Breast epithelium (tissue), 4 donors: Measurements from ENCODE around the gene GPR35. TPM values are rescaled to one million over a fixed set of nuclear protein-coding genes. Genes with fewer than 3 reads are reported as not detected.

Source experiments
- DNase-seq, 2 donors: peaks; one replicate each; pipeline ENCODE4 v3.0.0-alpha.2; 2019; ENCODE audit warnings: low spot score in 2 of 2
- H3K27ac ChIP-seq, 2 donors: fragments of 200-600 bp; sonication (generic) in 1 of 2; one replicate each; pipeline ENCODE4 v1.5.1; 2016 to 2019; ENCODE audit warnings: mild to moderate bottlenecking in 1 of 2
- H3K27me3 ChIP-seq, 2 donors: fragments of 200-600 bp; sonication (generic) in 1 of 2; one replicate each; pipeline versions ENCODE4 v1.5.1 to v1.6.0; 2017 to 2019; ENCODE audit warnings: control low read depth in 1 of 2, mild to moderate bottlenecking in 1 of 2
- H3K36me3 ChIP-seq: fragments of 200-600 bp; one replicate; pipeline ENCODE4 v1.5.1; 2019
- H3K4me1 ChIP-seq, 2 donors: fragments of 200-600 bp; sonication (generic); one replicate each; pipeline ENCODE4 v1.5.1; 2016 to 2019; ENCODE audit warnings: control low read depth in 1 of 2
- H3K4me3 ChIP-seq, 3 donors: fragments of 200-600 bp; sonication (generic); 1 replicate in 2 of 3; 2 replicates in 1 of 3; pipeline ENCODE4 v1.5.1; 2016 to 2019; ENCODE audit warnings: mild to moderate bottlenecking in 3 of 3, moderate library complexity in 2 of 3
- H3K9me3 ChIP-seq, 2 donors: fragments of 200-600 bp; sonication (generic) in 1 of 2; one replicate each; pipeline ENCODE4 v1.5.1; 2016 to 2019; ENCODE audit warnings: control low read depth in 1 of 2
- POLR2A ChIP-seq: fragments of 450-650 bp; IDR thresholded peaks from one replicate; pipeline ENCODE4 v1.6.1; 2016; ENCODE audit warnings: antibody characterized with exemption, mild to moderate bottlenecking, moderate library complexity
- POLR2AphosphoS5 ChIP-seq, 3 donors: sonication (generic); formaldehyde crosslinking; IDR thresholded peaks; one replicate each; pipeline ENCODE4 v1.6.1; 2017; ENCODE audit warnings: antibody characterized with exemption in 3 of 3
- intact Hi-C: fragments of 100-400 bp; cut with DNase I; formaldehyde crosslinking; loops from one replicate; pipeline ENCODE4 v1.15.1; 2023; ENCODE audit warnings: low total_unique reads
- total RNA-seq, 3 donors: library from RNA; depleted of rRNA; stranded (reverse); fragments of >200 nt; gene quantifications; one replicate each; pipeline ENCODE4 v1.1.0, GENCODE V29; 2016
- TF ChIP-seq, protein P1 (sequence below), 3 donors: fragments of 450-650 bp; IDR thresholded peaks; one replicate each; pipeline ENCODE4 v1.5.1; 2016 to 2017; ENCODE audit warnings: antibody characterized with exemption in 3 of 3, mild to moderate bottlenecking in 3 of 3, moderate library complexity in 3 of 3

The GPR35 gene
- total RNA-seq, 3 donors from 2014 or later, result 1.6 to 4.7 (median 2.6) TPM

DNA sequence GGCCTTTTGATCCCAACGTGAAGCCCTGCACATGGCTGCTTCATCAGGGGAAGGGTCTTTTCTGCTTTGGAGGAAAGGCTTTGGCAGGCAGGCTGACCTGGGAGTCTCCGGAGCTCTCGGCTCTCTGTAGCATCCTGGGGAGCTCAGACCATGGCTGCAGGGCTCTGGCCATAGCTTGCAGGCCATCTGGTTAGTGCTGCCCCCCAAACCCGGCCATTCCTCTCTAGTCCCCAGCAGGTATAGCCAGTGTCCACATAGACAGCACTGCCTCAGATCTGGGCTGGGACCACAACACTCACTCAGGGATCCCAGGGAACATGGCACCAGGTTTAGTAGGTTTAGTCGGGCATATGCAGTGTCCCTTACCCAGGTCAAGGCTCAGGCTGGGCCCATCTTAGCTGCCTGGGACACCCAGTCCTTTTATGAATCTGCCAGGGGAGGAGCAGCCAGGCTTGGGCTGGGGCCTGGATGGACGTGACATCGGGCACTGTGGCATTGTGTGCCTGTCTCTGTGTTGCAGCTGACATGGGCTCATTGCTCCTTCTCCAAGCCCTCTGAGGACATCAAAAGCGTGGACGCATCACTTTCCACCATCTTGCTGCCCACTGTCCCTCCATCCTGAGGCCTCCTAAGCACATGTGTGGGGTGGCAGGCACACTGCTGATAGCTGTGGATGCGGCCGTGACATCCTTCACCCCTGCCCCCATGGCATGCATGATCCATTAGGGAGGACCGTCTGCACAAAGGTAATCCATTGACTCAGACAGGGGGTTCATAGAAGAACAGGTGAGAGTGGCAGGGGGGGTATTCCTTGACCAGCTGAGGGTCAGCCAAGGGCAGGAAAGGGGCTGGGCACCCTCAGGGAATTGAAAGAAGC is 19.2 kb upstream of the GPR35 start:
- intact Hi-C loops, result loop anchor here (2.0 kb wide), 1 partner anchor 71 kb away; no protein-coding TSS in a partner anchor
- no peak for TF ChIP-seq POLR2AphosphoS5 (IDR thresholded peaks at IDR 0.05)
- no peaks in the 10 kb centered on the region for H3K36me3 ChIP-seq
- H3K4me3 ChIP-seq, result no peak overlapping the region
- no peaks in the 10 kb centered on the region for H3K4me1 ChIP-seq
- H3K9me3 ChIP-seq, result no peaks in the 10 kb centered on the region
- no peaks in the 10 kb centered on the region for H3K27me3 ChIP-seq
- no peak for DNase-seq
- H3K27ac ChIP-seq, result no peak overlapping the region

DNA sequence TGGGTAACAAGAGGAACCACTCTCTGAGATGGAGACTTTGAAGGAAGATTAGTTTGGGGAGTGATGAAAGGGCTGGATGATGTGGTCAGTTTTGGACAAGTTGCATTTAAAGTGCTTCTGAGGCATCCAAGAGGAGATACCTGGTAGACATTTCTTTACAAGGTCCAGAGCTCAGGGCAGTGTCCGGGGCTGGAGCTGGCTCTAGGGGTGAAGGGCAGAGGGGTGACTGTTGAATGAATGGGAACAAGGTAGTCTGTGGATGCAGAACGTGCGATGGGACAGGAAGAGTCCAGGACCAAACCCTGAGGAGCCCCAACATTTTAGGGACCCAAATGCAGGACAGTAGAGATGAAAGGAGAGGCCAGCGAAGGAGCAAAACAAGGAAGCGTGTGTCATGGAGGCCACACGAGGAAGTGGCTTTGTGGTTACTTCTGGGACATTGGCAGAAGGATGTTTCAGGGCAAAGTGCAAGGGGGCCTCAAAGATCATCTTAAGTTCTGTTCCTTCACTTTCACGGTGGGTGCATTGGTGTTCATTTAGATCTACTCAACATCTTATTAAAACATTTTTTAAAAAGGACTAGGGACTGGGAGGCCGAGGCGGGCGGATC is 13.6 kb upstream of the GPR35 start:
- Histone ChIP-seq H3K27me3 (no peaks in the 10 kb centered on the region), H3K9me3 (no peaks in the 10 kb centered on the region), H3K4me1 (no peaks in the 10 kb centered on the region), H3K4me3 (no peak overlapping the region), H3K27ac (no peak overlapping the region), H3K36me3 (no peaks in the 10 kb centered on the region)
- TF ChIP-seq, protein P1, sequence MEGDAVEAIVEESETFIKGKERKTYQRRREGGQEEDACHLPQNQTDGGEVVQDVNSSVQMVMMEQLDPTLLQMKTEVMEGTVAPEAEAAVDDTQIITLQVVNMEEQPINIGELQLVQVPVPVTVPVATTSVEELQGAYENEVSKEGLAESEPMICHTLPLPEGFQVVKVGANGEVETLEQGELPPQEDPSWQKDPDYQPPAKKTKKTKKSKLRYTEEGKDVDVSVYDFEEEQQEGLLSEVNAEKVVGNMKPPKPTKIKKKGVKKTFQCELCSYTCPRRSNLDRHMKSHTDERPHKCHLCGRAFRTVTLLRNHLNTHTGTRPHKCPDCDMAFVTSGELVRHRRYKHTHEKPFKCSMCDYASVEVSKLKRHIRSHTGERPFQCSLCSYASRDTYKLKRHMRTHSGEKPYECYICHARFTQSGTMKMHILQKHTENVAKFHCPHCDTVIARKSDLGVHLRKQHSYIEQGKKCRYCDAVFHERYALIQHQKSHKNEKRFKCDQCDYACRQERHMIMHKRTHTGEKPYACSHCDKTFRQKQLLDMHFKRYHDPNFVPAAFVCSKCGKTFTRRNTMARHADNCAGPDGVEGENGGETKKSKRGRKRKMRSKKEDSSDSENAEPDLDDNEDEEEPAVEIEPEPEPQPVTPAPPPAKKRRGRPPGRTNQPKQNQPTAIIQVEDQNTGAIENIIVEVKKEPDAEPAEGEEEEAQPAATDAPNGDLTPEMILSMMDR (IDR thresholded peaks at IDR 0.05), result no peak
- no peak for TF ChIP-seq POLR2A
- no peak for TF ChIP-seq POLR2AphosphoS5 (IDR thresholded peaks at IDR 0.05)
- intact Hi-C loops, result no loop called here
- no peak for DNase-seq

DNA sequence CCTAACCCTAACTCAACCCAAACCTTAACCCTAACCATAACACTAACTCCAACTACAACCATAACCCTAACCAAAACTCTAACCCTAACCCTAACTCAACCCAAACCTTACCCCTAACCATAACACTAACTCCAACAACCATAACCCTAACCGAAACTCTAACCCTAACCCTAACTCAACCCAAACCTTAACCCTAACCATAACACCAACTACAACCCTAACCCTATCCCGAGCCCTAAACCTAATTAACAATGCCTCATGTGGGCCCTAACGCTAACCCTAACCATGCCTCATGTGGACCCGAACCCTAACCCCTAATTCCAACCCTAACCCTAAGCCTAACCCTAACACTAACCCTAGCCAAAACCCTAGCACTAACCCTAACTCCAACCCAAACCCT is 11.5 kb upstream of the GPR35 start:
- H3K27me3 ChIP-seq, result no peaks in the 10 kb centered on the region
- no peaks in the 10 kb centered on the region for H3K4me1 ChIP-seq
- intact Hi-C loops, result no loop called here
- DNase-seq, result no peak
- H3K36me3 ChIP-seq, result no peaks in the 10 kb centered on the region
- no peaks in the 10 kb centered on the region for H3K9me3 ChIP-seq
- TF ChIP-seq POLR2AphosphoS5 (IDR thresholded peaks at IDR 0.05), result no peak
- TF ChIP-seq, protein P1 (IDR thresholded peaks at IDR 0.05), result no peak
- TF ChIP-seq POLR2A, result no peak
- no peak overlapping the region for H3K4me3 ChIP-seq
- no peak overlapping the region for H3K27ac ChIP-seq

DNA sequence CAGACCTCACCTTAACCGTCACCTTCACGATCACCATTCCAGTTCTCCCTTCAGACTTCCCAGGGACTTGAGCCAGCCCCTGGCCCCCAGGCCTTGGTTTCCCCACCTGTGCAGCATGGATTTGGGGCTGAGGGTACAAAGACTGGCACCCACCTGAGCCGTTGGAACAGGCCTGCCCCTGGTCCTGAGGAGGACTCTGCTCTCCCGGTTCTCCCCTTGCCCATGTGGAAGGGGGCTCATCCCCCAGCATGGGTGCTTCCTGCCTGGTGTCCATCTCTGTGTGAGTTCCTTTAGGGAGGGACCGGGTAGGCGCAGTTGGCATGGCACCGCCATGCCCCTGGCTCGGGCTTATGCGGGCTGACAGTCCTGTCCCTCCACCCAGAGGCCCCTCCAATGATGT is 10.9 kb upstream of the GPR35 start:
- intact Hi-C loops, result no loop called here
- peak in 1 of 2 donors; percentile 38 for DNase-seq
- H3K9me3 ChIP-seq, result no peaks in the 10 kb centered on the region
- TF ChIP-seq POLR2AphosphoS5 (IDR thresholded peaks at IDR 0.05) (no peak), POLR2A (no peak)
- TF ChIP-seq, protein P1 (IDR thresholded peaks at IDR 0.05), result no peak
- no peaks in the 10 kb centered on the region for H3K36me3 ChIP-seq
- H3K4me1 ChIP-seq, result no peaks in the 10 kb centered on the region
- H3K27ac ChIP-seq, result no peak overlapping the region
- no peak overlapping the region for H3K4me3 ChIP-seq
- H3K27me3 ChIP-seq, result no peaks in the 10 kb centered on the region

DNA sequence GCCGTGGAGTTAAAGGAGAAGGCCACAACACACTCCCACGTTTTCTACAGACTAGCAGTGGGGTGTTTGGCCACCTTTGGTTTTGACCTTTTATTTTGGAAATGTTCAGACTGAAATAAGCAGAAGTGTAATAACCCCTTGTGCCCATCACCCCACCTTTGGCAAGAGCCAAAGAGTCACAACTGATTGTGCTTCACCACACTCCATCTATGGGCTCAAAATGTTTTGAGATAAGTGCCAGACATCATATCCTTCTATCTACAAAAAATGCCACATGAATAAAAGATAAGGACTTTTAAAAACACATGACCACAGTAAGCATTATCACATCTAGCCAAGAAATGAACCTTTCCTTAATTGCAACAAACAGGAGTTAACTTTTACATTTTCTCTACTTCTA is 9.9 kb upstream of the GPR35 start:
- intact Hi-C loops, result no loop called here
- TF ChIP-seq POLR2A (no peak), POLR2AphosphoS5 (IDR thresholded peaks at IDR 0.05) (no peak)
- TF ChIP-seq, protein P1 (IDR thresholded peaks at IDR 0.05), result no peak
- no peaks in the 10 kb centered on the region for H3K27me3 ChIP-seq
- no peak overlapping the region for H3K4me3 ChIP-seq
- no peaks in the 10 kb centered on the region for H3K36me3 ChIP-seq
- H3K4me1 ChIP-seq, result no peaks in the 10 kb centered on the region
- DNase-seq, result no peak
- no peaks in the 10 kb centered on the region for H3K9me3 ChIP-seq
- no peak overlapping the region for H3K27ac ChIP-seq
